Common myeloid progenitor, CD34-positive (primary cell): ENCODE results near the gene ITGB5.

Experiments
- CTCF ChIA-PET: fragments of 350-600 bp; sonication (Branson Sonifier 250); formaldehyde crosslinking; loops from one replicate; lab custom pipeline; 2021; ENCODE audit warnings: antibody characterized with exemption; lab: Charles Lee
- POLR2A ChIA-PET: fragments of 350-600 bp; sonication (Branson Sonifier 250); formaldehyde crosslinking; loops from one replicate; lab custom pipeline; 2021; ENCODE audit warnings: antibody characterized with exemption; lab: Charles Lee
- DNase-seq, 3 donors: peaks; one replicate each; pipeline versions ENCODE4 v3.0.0 to v3.0.0-alpha.2; 2013
- H3K27ac ChIP-seq, 2 experiments: 1 replicate in 1 of 2; 2 replicates in 1 of 2; pipeline ENCODE4 v1.7.0; 2013; ENCODE audit warnings: inconsistent platforms in 2 of 2, low read length in 2 of 2, mild to moderate bottlenecking in 2 of 2, low read depth in 1 of 2, moderate library complexity in 1 of 2; ENCODE audit not compliant: severe bottlenecking in 2 of 2, insufficient read depth in 1 of 2, poor library complexity in 1 of 2
- H3K27me3 ChIP-seq, 5 experiments: replicated peaks in 2 of 5; 1 replicate in 3 of 5; 2 replicates in 2 of 5; pipeline versions ENCODE4 v1.6.1 to v1.7.0; 2013; ENCODE audit warnings: low read length in 4 of 5, mild to moderate bottlenecking in 2 of 5, moderate library complexity in 2 of 5, inconsistent platforms in 1 of 5; ENCODE audit not compliant: insufficient read depth in 5 of 5, control insufficient read depth in 4 of 5
- H3K36me3 ChIP-seq, 4 experiments: 1 replicate in 2 of 4; 2 replicates in 2 of 4; pipeline versions ENCODE4 v1.6.1 to v1.7.0; 2013; ENCODE audit warnings: low read length in 3 of 4, control low read depth in 1 of 4, mild to moderate bottlenecking in 1 of 4; ENCODE audit not compliant: control insufficient read depth in 4 of 4, insufficient read depth in 4 of 4
- H3K4me1 ChIP-seq, 4 experiments: 1 replicate in 3 of 4; 2 replicates in 1 of 4; pipeline versions ENCODE4 v1.6.1 to v1.7.1; 2013; ENCODE audit warnings: low read length in 3 of 4, mild to moderate bottlenecking in 3 of 4, control low read depth in 1 of 4, inconsistent platforms in 1 of 4, moderate library complexity in 1 of 4; ENCODE audit not compliant: control insufficient read depth in 4 of 4, insufficient read depth in 4 of 4; ENCODE audit errors: control extremely low read depth in 1 of 4
- H3K4me3 ChIP-seq, 7 experiments: 1 replicate in 4 of 7; 2 replicates in 3 of 7; pipeline versions ENCODE4 v1.5.1 to v1.7.0; 2013; ENCODE audit warnings: mild to moderate bottlenecking in 7 of 7, low read length in 6 of 7, moderate library complexity in 6 of 7, inconsistent platforms in 2 of 7, low read depth in 2 of 7, control low read depth in 1 of 7; ENCODE audit not compliant: insufficient read depth in 4 of 7, control insufficient read depth in 1 of 7; ENCODE audit errors: extremely low read depth in 1 of 7
- H3K9me3 ChIP-seq, 5 experiments: 1 replicate in 4 of 5; 2 replicates in 1 of 5; pipeline versions ENCODE4 v1.6.1 to v1.7.1; 2013; ENCODE audit warnings: low read length in 4 of 5, mild to moderate bottlenecking in 2 of 5, inconsistent platforms in 1 of 5, low read depth in 1 of 5, moderate library complexity in 1 of 5; ENCODE audit not compliant: control insufficient read depth in 4 of 5, insufficient read depth in 2 of 5; ENCODE audit errors: control extremely low read depth in 1 of 5
- WGBS: methylation state at CpG from one replicate; pipeline ENCODE4 v1.1.5; 2013; ENCODE audit not compliant: insufficient coverage; 5-methylcytosine and 5-hydroxymethylcytosine counted together

The ITGB5 gene

GRCh38 chr3:124730129-124730940 is 156.8 kb downstream of the ITGB5 start, which contains the start of gene UMPS:
UMPS (plus strand) TSS chr3:124730452; CDS start chr3:124730472, 20 bp downstream.
- Histone ChIP-seq H3K27me3 (peaks cover 0 to 21% (median 3%) of the 10 kb centered on the region in 5 experiments), H3K36me3 (peaks cover 0 to 13% (median 5%) of the 10 kb centered on the region in 4 experiments), H3K4me1 (peaks cover 0 to 30% (median 15%) of the 10 kb centered on the region in 4 experiments), H3K27ac (peak within 1 kb of the TSS; percentile 64 to 83), H3K9me3 (no peaks in the 10 kb centered on the region), H3K4me3 (peak within 1 kb of the TSS; percentile 82 to 99 (median 97))
- DNase-seq = peak; percentile 84 to 93 (median 90)
- ChIA-PET POLR2A (interaction anchor here (1.0 kb wide), 1 partner anchor 42 kb away, joined by 3 read pairs; no protein-coding TSS in a partner anchor), CTCF (interaction anchor here (1.5 to 1.6 kb wide), 2 partner anchors 11 to 41 kb away, joined by 4 to 6 read pairs; no protein-coding TSS in a partner anchor)
- under 1% methylated on average over 39 of the region's 44 CpGs for WGBS

GRCh38 chr3:124722589-124722988 is 164.6 kb downstream of the ITGB5 start:
- no peak overlapping the region for H3K4me3 ChIP-seq
- DNase-seq = no peak
- H3K27me3 ChIP-seq = peaks cover 5 to 58% (median 16%) of the 10 kb centered on the region in 5 experiments

GRCh38 chr3:124714223-124714853 is 172.8 kb downstream of the ITGB5 start:
- H3K9me3 ChIP-seq = no peaks in the 10 kb centered on the region
- H3K27me3 ChIP-seq = peaks cover 4 to 17% (median 9%) of the 10 kb centered on the region in 5 experiments
- H3K4me1 ChIP-seq = no peaks in the 10 kb centered on the region
- ChIA-PET CTCF (no interaction called here), POLR2A (no interaction called here)
- 94% methylated on average over 5 of the region's 11 CpGs for WGBS
- no peak overlapping the region for H3K4me3 ChIP-seq
- H3K27ac ChIP-seq = no peak overlapping the region
- no peaks in the 10 kb centered on the region for H3K36me3 ChIP-seq
- DNase-seq = no peak

More at GRCh38 chr3:124722589-124722988, 164.6 kb downstream of the ITGB5 start:
- ChIA-PET POLR2A (no interaction called here), CTCF (interaction anchor here (1.3 kb wide), 1 partner anchor 163 kb away, joined by 4 read pairs; no protein-coding TSS in a partner anchor)
- Histone ChIP-seq H3K36me3 (no peaks in the 10 kb centered on the region), H3K27ac (no peak overlapping the region), H3K4me1 (no peaks in the 10 kb centered on the region), H3K9me3 (no peaks in the 10 kb centered on the region)
- 59% methylated on average over 2 of the region's 2 CpGs for WGBS
